ENCODE data around the gene TIMMDC1. TPM values are rescaled to one million over a fixed set of nuclear protein-coding genes. Genes with fewer than 3 reads are reported as not detected.

The TIMMDC1 gene
- total and polyA plus RNA-seq, 9 of the 15 experiments (the other 6 are each of a cell fraction or from before 2014, with no cell fraction given) = 62.1 to 226 (median 86.6) TPM

DNA sequence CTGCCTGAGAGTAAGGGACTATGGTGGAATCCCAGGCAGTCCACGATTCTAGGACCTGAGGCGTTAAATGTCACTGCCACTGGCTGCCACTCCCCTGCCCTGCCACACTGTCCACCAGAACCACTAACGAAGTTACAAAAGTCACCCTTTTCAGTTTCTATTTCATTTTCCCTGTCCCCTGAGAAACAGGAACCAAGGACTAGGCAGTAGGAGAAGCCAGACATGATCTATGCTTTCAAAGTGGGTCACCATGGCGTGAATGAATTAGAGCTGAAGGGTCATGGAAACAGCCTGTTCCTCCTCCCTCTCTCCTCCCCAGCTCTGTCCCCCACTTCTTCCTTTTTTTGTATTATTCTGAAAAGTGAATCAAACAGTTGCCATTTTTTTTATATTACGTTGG, 71.9 kb downstream of the TIMMDC1 start:
- WGBS (ENCODE audit: insufficient coverage, low coverage, missing lambda C conversion rate) = 20% methylated on average over 4 of the region's 5 CpGs
- in situ Hi-C loops (cut with MboI) = no loop called here
- CTCF ChIA-PET (ENCODE audit: low intra/inter-chr PET ratio) = no interaction called here
- H3K9me3 ChIP-seq (replicated peaks; ENCODE audit: control insufficient read depth, insufficient read depth, low read depth, low read length) = no peaks in the 10 kb centered on the region
- H3K4me2 ChIP-seq (ENCODE audit: insufficient read depth, low read length) = no peak overlapping the region
- H3K4me1 ChIP-seq (replicated peaks in 1 of 2; ENCODE audit: control insufficient read depth in 2 of 2, insufficient read depth in 2 of 2, low read length in 2 of 2) = no peaks in the 10 kb centered on the region; a peak in 2 of 5 replicates
- no peak overlapping the region for H3K9ac ChIP-seq (ENCODE audit: insufficient read depth in 1 of 2, low read depth in 2 of 2, low read length in 2 of 2)
- ATAC-seq = no peak
- no peak for FAIRE-seq
- POLR2A ChIA-PET = no interaction called here
- H3K27ac ChIP-seq (ENCODE audit: extremely low read depth, low read depth, low read length) = no peak overlapping the region
- no peaks in the 10 kb centered on the region for H3K36me3 ChIP-seq (ENCODE audit: control insufficient read depth, insufficient read depth, low read length)
- no peak for DNase-seq (ENCODE audit: extremely low read depth in 1 of 4, low spot score in 3 of 4)
- TF ChIP-seq, protein P1, sequence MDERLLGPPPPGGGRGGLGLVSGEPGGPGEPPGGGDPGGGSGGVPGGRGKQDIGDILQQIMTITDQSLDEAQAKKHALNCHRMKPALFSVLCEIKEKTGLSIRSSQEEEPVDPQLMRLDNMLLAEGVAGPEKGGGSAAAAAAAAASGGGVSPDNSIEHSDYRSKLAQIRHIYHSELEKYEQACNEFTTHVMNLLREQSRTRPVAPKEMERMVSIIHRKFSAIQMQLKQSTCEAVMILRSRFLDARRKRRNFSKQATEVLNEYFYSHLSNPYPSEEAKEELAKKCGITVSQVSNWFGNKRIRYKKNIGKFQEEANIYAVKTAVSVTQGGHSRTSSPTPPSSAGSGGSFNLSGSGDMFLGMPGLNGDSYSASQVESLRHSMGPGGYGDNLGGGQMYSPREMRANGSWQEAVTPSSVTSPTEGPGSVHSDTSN (CRISPR knock-in tag; IDR thresholded peaks at IDR 0.05; ENCODE audit: low read depth) = no peak
- TF ChIP-seq, protein P1 (tag; conservative IDR thresholded peaks at IDR 0.05; ENCODE audit: low read depth) = peak; percentile 29; the same call in 1 of the 2 replicates
- TF ChIP-seq, protein P2, sequence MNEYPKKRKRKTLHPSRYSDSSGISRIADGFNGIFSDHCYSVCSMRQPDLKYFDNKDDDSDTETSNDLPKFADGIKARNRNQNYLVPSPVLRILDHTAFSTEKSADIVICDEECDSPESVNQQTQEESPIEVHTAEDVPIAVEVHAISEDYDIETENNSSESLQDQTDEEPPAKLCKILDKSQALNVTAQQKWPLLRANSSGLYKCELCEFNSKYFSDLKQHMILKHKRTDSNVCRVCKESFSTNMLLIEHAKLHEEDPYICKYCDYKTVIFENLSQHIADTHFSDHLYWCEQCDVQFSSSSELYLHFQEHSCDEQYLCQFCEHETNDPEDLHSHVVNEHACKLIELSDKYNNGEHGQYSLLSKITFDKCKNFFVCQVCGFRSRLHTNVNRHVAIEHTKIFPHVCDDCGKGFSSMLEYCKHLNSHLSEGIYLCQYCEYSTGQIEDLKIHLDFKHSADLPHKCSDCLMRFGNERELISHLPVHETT (CRISPR knock-in tag; conservative IDR thresholded peaks at IDR 0.05 in 1 of 2, IDR thresholded peaks at IDR 0.05 in 1 of 2) = no peak
- no peak overlapping the region for H3K4me3 ChIP-seq
- no peaks in the 10 kb centered on the region for H3K9me1 ChIP-seq (ENCODE audit: control insufficient read depth, insufficient read depth, low read length)
- no peaks in the 10 kb centered on the region for H3K27me3 ChIP-seq (ENCODE audit: control insufficient read depth in 2 of 2, insufficient read depth in 2 of 2, low read length in 2 of 2)
- H2AFZ ChIP-seq (ENCODE audit: low read depth, low read length) = no peak overlapping the region
- H3K79me2 ChIP-seq (ENCODE audit: control insufficient read depth, insufficient read depth, low read length) = no peaks in the 10 kb centered on the region
- BruUV-seq (replicated peaks) = no TSS peak
- H4K20me1 ChIP-seq (replicated peaks; ENCODE audit: control insufficient read depth, insufficient read depth, low read length) = no peaks in the 10 kb centered on the region
- intact Hi-C loops (cut with micrococcal nuclease) = no loop called here
